WERI-Rb-1 (cell line): ENCODE results near the gene BCR.

ENCODE experiments used
- DNase-seq: peaks from one replicate; pipeline ENCODE4 v3.0.0-alpha.2; 2020
- H3K27ac ChIP-seq: fragments of 250-450 bp; sonication (Bioruptor Pico); 2 replicates; pipeline ENCODE4 v1.5.1; 2020; ENCODE audit warnings: mild to moderate bottlenecking, moderate library complexity
- H3K27me3 ChIP-seq: fragments of 250-450 bp; sonication (Bioruptor Pico); 2 replicates; pipeline ENCODE4 v1.5.1; 2021; ENCODE audit warnings: mild to moderate bottlenecking, low read depth, moderate library complexity; ENCODE audit not compliant: insufficient read depth, severe bottlenecking
- H3K36me3 ChIP-seq: fragments of 250-450 bp; sonication (Bioruptor Pico); 2 replicates; pipeline ENCODE4 v1.5.1; 2020; ENCODE audit warnings: mild to moderate bottlenecking, moderate library complexity
- H3K4me3 ChIP-seq: 2 replicates; pipeline ENCODE4 v1.5.1; 2011; ENCODE audit warnings: low read depth, mild to moderate bottlenecking, control low read depth, low read length
- H3K9me3 ChIP-seq: fragments of 250-450 bp; sonication (Bioruptor Pico); 2 replicates; pipeline ENCODE4 v1.5.1; 2021; ENCODE audit warnings: mild to moderate bottlenecking, moderate library complexity; ENCODE audit not compliant: severe bottlenecking
- CTCF ChIP-seq: IDR thresholded peaks from 2 replicates; pipeline ENCODE4 v1.5.1; 2011; ENCODE audit warnings: low read depth, mild to moderate bottlenecking, control low read depth, inconsistent platforms, low read length

The BCR gene

GRCh38 chr22:23164091-23164490 is 16.2 kb upstream of the BCR start:
- no peaks in the 10 kb centered on the region for H3K36me3 ChIP-seq
- DNase-seq: no peak
- TF ChIP-seq CTCF: no peak
- H3K27ac ChIP-seq: no peak overlapping the region
- H3K9me3 ChIP-seq: no peaks in the 10 kb centered on the region
- H3K27me3 ChIP-seq: no peaks in the 10 kb centered on the region
- H3K4me3 ChIP-seq: no peak overlapping the region

GRCh38 chr22:23166042-23166831 is 14.1 kb upstream of the BCR start:
- H3K27ac ChIP-seq: no peak overlapping the region
- no peaks in the 10 kb centered on the region for H3K9me3 ChIP-seq
- H3K4me3 ChIP-seq: no peak overlapping the region
- H3K36me3 ChIP-seq: no peaks in the 10 kb centered on the region
- no peak for DNase-seq
- no peak for TF ChIP-seq CTCF
- H3K27me3 ChIP-seq: no peaks in the 10 kb centered on the region

- TF ChIP-seq CTCF: no peak
- DNase-seq: no peak
These were observed 13.3 kb upstream of the BCR start for GRCh38 chr22:23166841-23167616.

GRCh38 chr22:23168391-23169042 is 11.8 kb upstream of the BCR start:
- Histone ChIP-seq H3K27me3 (no peaks in the 10 kb centered on the region), H3K27ac (no peak overlapping the region), H3K36me3 (no peaks in the 10 kb centered on the region), H3K9me3 (no peaks in the 10 kb centered on the region), H3K4me3 (no peak overlapping the region)
- TF ChIP-seq CTCF: no peak
- DNase-seq: no peak

More at GRCh38 chr22:23166841-23167616, 13.3 kb upstream of the BCR start:
- no peaks in the 10 kb centered on the region for H3K36me3 ChIP-seq
- no peak overlapping the region for H3K4me3 ChIP-seq
- H3K9me3 ChIP-seq: no peaks in the 10 kb centered on the region
- no peaks in the 10 kb centered on the region for H3K27me3 ChIP-seq
- H3K27ac ChIP-seq: no peak overlapping the region

GRCh38 chr22:23169043-23169406 is 11.3 kb upstream of the BCR start:
- H3K27me3 ChIP-seq: no peaks in the 10 kb centered on the region
- TF ChIP-seq CTCF: no peak
- no peak for DNase-seq
- H3K9me3 ChIP-seq: no peaks in the 10 kb centered on the region
- no peaks in the 10 kb centered on the region for H3K36me3 ChIP-seq
- no peak overlapping the region for H3K4me3 ChIP-seq
- no peak overlapping the region for H3K27ac ChIP-seq
